NK-92 (cell line): ENCODE data around the gene CNIH4.
"Not testable (repeated sequence)": the region's sequence is repeated elsewhere in the genome, so short reads cannot be mapped to it uniquely, and the experiment has no call there.

ENCODE experiments used
- DNase-seq: peaks from one replicate; lab custom pipeline; 2025; ENCODE audit not compliant: unreplicated experiment; lab: John Stamatoyannopoulos, UW

Gene CNIH4

DNA sequence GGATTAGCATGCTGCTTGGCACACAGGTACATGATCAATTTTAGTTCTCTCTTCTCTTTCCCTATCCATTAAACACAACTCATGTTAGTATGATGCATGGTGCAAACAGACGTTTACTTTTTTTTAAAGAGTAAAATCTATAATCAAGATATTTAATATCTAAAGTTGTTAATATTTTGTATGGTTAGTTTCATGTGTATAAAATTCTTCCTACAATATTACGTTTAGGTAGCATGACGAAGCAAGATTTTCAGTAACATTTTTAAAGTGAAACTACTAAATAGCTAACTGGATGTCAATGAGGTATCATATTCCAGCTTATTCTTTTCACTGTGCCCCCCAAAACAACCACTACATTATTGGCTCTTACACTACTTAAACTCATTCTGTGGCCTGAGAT lies 36.6 kb downstream of the CNIH4 start:
- DNase-seq = no peak

DNA sequence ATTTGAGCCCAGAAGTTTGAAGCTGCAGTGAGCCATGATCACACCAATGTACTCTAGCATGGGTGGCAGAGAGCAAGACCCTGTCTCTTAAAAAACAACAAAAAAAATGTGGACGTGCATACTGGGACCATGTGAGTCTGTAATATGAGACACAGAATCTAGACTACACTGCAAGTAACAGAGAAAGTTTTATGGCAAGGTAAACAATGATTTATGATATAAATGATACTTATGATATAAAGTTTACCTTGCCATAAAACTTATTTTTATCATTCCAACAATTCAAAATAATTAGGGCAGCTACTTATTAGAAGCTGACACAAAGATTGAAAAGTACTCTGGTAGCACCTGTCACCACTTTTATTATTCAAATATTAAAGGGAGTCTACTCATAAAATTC lies 43.2 kb downstream of the CNIH4 start:
- DNase-seq = no peak

DNA sequence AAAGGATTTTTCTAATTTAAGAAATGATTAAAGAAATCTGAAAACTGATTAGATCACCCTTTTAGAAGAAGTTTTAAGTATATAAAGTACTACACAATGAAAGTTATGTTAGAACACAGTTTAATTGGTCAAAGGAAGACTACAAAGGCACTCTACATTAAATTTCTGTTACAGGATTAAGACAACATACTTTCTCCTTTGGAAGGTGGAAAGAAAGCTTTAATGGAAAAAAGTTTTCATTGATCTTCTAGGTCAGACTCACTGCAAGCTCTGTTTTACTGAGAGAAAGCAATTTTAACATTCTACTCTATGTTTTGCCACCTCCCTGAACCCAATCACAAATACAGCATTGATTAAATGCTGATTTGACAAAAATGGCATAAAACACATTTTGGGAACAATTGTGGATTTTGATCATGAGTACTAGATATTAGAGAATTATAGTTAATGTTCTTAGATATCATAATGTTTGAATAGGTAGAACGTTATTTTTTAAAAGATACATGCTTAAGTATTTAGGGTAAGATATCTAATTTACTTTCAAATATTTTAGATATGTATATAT lies 45.9 kb downstream of the CNIH4 start:
- DNase-seq = no peak

- no peak for DNase-seq
These were observed 48.4 kb downstream of the CNIH4 start for GRCh38 chr1:224404916-224405603.

GRCh38 chr1:224405604-224405970 lies 48.9 kb downstream of the CNIH4 start:
- DNase-seq = no peak

GRCh38 chr1:224406216-224406615 lies 49.5 kb downstream of the CNIH4 start:
- no peak for DNase-seq

- DNase-seq = no peak
These were observed 51.1 kb downstream of the CNIH4 start for GRCh38 chr1:224407571-224408293.

GRCh38 chr1:224408294-224408590 lies 51.6 kb downstream of the CNIH4 start:
- DNase-seq = no peak

- no peak for DNase-seq
These were observed 55.1 kb downstream of the CNIH4 start for GRCh38 chr1:224411766-224412165.

DNA sequence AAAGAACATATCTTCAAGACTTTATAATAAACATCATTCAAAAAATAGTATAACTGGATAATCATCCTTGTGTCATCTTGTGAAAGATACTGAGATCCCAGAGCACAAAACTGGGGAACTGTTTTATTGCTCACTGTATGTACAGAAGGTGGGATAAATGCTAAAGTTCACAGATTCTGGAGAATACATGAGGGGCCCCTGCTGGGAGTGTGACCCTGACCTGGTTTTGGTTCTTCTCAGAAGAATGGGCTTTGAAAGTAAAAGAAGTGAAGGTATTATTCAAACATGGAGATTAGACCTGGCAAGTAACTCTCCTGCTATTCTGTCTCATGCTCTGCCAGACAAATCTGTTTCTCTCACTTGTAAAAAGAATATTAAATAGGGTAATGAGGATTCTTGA lies 63.4 kb downstream of the CNIH4 start:
- no peak for DNase-seq

DNA sequence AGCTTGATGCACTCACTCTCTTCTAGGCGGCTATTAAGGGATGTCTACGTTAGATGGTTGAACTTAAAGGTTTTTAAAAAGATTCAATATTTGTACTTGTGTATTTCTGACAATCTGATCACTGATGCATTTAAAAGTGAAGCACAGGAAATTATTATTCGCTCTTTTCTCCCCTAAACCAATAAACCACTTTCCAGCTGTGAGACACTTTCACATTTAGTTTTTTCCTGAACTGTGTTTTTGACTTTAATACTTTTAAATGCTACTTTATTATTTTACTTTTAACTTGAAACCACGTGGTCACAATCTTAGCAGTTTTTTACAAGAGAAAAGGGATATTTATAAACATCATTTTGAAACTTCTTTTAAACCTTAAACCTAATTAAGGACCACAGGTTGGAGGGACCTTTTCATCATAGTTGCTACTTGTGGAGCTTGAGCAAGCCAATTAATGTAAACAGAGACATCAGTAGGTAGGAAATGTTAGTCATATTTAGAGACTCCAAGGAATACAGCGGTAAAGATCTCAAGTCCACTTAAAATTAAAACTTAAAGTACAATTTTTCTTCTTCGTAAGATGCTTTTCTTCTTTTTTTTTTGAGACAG lies 68.7 kb downstream of the CNIH4 start:
- DNase-seq = no peak

DNA sequence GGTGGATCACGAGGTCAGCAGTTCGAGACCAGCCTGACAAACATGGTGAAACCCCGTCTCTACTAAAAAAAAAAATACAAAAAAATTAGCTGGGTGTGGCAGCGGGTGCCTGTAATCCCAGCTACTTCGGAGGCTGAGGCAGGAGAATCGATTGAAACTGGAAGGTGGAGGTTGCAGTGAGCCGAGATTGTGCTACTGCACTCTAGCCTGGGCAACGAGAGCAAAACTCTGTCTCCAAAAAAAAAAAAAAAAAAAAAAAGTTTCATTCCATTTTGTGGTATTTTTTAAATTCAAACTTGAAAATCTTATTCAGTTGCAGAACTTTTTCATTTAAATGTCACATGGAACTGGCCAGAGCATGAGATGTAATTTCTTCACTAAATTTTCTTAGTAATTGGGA lies 70.2 kb downstream of the CNIH4 start:
- not testable (repeated sequence) for DNase-seq

- no peak for DNase-seq
These were observed 70.7 kb downstream of the CNIH4 start for GRCh38 chr1:224427346-224427745.

GRCh38 chr1:224428713-224429112 lies 72.0 kb downstream of the CNIH4 start:
- DNase-seq = not testable (repeated sequence)
